NCI-H345 treated with DMSO at 0.1 percent for 48 hours (cell line): Measurements from ENCODE around the gene P4HA1.
"Not testable (repeated sequence)": the region's sequence is repeated elsewhere in the genome, so short reads cannot be mapped to it uniquely, and the experiment has no call there.

Experiments
- DNase-seq: peaks from one replicate; lab custom pipeline; 2025; ENCODE audit not compliant: unreplicated experiment; lab: John Stamatoyannopoulos, UW

The P4HA1 gene

GRCh38 chr10:73043766-73044377 lies 52.8 kb downstream of the P4HA1 start:
- no peak for DNase-seq

- no peak for DNase-seq
Measured at GRCh38 chr10:73043319-73043718, 53.3 kb downstream of the P4HA1 start.

GRCh38 chr10:73042130-73042529 lies 54.5 kb downstream of the P4HA1 start:
- no peak for DNase-seq

GRCh38 chr10:73039635-73040034 lies 57.0 kb downstream of the P4HA1 start:
- no peak for DNase-seq

GRCh38 chr10:73036285-73036684 lies 60.4 kb downstream of the P4HA1 start:
- not testable (repeated sequence) for DNase-seq

GRCh38 chr10:73032536-73032935 lies 64.1 kb downstream of the P4HA1 start:
- DNase-seq, result no peak

GRCh38 chr10:73026623-73027022 lies 70.0 kb downstream of the P4HA1 start:
- not testable (repeated sequence) for DNase-seq

GRCh38 chr10:73023455-73024070 lies 73.1 kb downstream of the P4HA1 start:
- DNase-seq, result not testable (repeated sequence)

GRCh38 chr10:73022961-73023360 lies 73.7 kb downstream of the P4HA1 start:
- not testable (repeated sequence) for DNase-seq

GRCh38 chr10:73021538-73022164 lies 75.0 kb downstream of the P4HA1 start:
- not testable (repeated sequence) for DNase-seq

- DNase-seq, result no peak
Measured at GRCh38 chr10:73021050-73021449, 75.6 kb downstream of the P4HA1 start.

GRCh38 chr10:73019100-73019499 lies 77.6 kb downstream of the P4HA1 start:
- no peak for DNase-seq

- DNase-seq, result no peak
Measured at GRCh38 chr10:73018632-73019031, 78.0 kb downstream of the P4HA1 start.

- DNase-seq, result no peak
Measured at GRCh38 chr10:73017955-73018480, 78.6 kb downstream of the P4HA1 start.

- no peak for DNase-seq
Measured at GRCh38 chr10:73015779-73016178, 80.9 kb downstream of the P4HA1 start.

GRCh38 chr10:73003822-73004221 lies 92.8 kb downstream of the P4HA1 start:
- DNase-seq, result no peak

GRCh38 chr10:73000973-73001372 lies 95.7 kb downstream of the P4HA1 start:
- DNase-seq, result no peak

GRCh38 chr10:72997099-72997498 lies 99.6 kb downstream of the P4HA1 start:
- DNase-seq, result no peak

- not testable (repeated sequence) for DNase-seq
Measured at GRCh38 chr10:72995459-72995858, 101.2 kb downstream of the P4HA1 start.

GRCh38 chr10:72989771-72990170 lies 106.9 kb downstream of the P4HA1 start:
- DNase-seq, result not testable (repeated sequence)

- not testable (repeated sequence) for DNase-seq
Measured at GRCh38 chr10:72984618-72985017, 112.0 kb downstream of the P4HA1 start.

GRCh38 chr10:72981882-72982529 lies 114.7 kb downstream of the P4HA1 start:
- no peak for DNase-seq
